Measurements from ENCODE around the gene NPHP4.

DNA sequence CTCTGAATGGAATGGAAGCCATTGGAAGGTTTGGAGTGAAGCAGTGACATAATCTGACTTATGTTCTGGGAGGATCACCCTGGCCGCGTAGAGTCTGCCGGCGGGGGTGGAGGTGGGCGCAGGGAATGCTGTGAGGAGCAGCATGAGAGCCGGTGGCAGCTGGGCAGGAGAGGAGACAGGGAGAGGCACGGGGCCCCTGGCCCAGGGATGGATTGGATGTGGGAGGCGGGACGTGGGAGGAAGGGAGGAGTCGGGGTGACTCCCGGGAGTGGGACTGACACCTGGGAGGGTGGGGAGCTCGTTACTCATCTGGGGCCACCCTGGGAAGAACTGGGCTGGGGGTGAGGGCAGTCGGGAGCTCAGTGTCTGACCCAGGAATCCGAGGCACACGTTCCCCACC is 43.1 kb upstream of the NPHP4 start:
- TF ChIP-seq, protein P1, sequence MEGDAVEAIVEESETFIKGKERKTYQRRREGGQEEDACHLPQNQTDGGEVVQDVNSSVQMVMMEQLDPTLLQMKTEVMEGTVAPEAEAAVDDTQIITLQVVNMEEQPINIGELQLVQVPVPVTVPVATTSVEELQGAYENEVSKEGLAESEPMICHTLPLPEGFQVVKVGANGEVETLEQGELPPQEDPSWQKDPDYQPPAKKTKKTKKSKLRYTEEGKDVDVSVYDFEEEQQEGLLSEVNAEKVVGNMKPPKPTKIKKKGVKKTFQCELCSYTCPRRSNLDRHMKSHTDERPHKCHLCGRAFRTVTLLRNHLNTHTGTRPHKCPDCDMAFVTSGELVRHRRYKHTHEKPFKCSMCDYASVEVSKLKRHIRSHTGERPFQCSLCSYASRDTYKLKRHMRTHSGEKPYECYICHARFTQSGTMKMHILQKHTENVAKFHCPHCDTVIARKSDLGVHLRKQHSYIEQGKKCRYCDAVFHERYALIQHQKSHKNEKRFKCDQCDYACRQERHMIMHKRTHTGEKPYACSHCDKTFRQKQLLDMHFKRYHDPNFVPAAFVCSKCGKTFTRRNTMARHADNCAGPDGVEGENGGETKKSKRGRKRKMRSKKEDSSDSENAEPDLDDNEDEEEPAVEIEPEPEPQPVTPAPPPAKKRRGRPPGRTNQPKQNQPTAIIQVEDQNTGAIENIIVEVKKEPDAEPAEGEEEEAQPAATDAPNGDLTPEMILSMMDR (IDR thresholded peaks at IDR 0.05; ENCODE audit: extremely low read depth in 1 of 2, insufficient read depth in 1 of 2, low read depth in 1 of 2, low read length in 2 of 2): no peak
- TF ChIP-seq POLR2A (IDR thresholded peaks at IDR 0.05; ENCODE audit: low read depth, low read length) (no peak), EZH2 (IDR thresholded peaks at IDR 0.05; ENCODE audit: borderline replicate concordance, low read depth, low read length, severe bottlenecking) (no peak), JUN (IDR thresholded peaks at IDR 0.05; ENCODE audit: borderline replicate concordance, insufficient read depth, insufficient read length, low read depth) (no peak)
- TF ChIP-seq, protein P2, sequence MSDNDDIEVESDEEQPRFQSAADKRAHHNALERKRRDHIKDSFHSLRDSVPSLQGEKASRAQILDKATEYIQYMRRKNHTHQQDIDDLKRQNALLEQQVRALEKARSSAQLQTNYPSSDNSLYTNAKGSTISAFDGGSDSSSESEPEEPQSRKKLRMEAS (IDR thresholded peaks at IDR 0.05; ENCODE audit: insufficient read depth, insufficient read length): no peak

Data from endothelial cell of umbilical vein (primary cell).